ENCODE data around the gene KAT6B. TPM values are rescaled to one million over a fixed set of nuclear protein-coding genes. Genes with fewer than 3 reads are reported as not detected.

Gene KAT6B
- total and polyA plus RNA-seq, 8 donors, result 27.6 to 48.1 (median 42.3) TPM

DNA sequence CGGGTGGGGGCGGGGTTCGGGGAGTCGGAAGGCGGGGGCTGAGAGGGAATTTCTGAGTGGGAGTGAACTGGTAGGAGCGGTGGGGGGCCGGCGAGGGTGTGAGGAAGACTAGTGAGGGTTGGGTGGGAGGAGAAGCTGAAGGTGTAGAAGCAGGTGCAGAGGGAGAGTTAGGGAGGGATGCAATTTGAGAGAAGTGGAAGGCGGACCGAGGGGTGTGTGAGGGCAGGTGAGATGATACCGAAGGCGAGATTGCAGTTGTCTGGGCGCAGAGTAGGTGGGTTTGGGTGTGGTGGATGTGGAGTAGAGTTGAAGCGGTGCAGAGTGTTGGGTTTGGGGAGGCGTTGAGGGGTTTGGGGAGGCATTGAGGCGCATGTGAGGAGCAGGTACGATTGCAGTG lies 643 bp downstream of the KAT6B start:
- Histone ChIP-seq H3K4me1 (peaks cover 2 to 41% of the 10 kb centered on the region in 2 donors), H3K4me3 (peak overlapping the region; percentile 58 to 89), H3K27ac (peak overlapping the region in 1 of 2 donors; percentile 99), H3K27me3 (no peaks in the 10 kb centered on the region), H3K36me3 (no peaks in the 10 kb centered on the region), H3K9me3 (no peaks in the 10 kb centered on the region)
- ATAC-seq (no peak), DNase-seq (no peak)
- intact Hi-C loops (cut with DNase I), result no loop called here
- TF ChIP-seq, protein P1, sequence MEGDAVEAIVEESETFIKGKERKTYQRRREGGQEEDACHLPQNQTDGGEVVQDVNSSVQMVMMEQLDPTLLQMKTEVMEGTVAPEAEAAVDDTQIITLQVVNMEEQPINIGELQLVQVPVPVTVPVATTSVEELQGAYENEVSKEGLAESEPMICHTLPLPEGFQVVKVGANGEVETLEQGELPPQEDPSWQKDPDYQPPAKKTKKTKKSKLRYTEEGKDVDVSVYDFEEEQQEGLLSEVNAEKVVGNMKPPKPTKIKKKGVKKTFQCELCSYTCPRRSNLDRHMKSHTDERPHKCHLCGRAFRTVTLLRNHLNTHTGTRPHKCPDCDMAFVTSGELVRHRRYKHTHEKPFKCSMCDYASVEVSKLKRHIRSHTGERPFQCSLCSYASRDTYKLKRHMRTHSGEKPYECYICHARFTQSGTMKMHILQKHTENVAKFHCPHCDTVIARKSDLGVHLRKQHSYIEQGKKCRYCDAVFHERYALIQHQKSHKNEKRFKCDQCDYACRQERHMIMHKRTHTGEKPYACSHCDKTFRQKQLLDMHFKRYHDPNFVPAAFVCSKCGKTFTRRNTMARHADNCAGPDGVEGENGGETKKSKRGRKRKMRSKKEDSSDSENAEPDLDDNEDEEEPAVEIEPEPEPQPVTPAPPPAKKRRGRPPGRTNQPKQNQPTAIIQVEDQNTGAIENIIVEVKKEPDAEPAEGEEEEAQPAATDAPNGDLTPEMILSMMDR (IDR thresholded peaks at IDR 0.05), result no peak

DNA sequence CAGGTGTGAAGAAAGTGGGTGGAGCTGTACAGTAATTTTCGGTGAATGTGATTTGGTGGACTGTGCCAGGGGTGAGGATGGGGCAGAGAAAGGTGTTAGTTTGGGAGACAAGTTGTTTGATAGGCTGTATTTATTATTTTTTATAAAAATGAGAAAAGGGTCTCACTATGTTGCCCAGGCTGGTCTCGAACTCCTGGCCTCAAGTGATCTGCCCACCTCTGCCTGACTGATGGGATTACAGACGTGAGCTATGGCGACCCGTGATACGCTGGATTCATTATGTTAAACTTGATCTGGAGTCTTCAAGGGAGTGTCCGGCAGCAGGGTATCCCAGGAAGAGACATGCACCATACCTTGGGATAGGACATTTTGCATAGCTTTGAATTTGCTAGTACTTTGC lies 1.3 kb downstream of the KAT6B start:
- TF ChIP-seq, protein P1 (IDR thresholded peaks at IDR 0.05), result no peak
- Histone ChIP-seq H3K36me3 (no peaks in the 10 kb centered on the region), H3K4me3 (peak overlapping the region; percentile 58 to 89), H3K4me1 (peaks cover 0 to 35% of the 10 kb centered on the region in 2 donors), H3K27ac (no peak overlapping the region), H3K27me3 (no peaks in the 10 kb centered on the region), H3K9me3 (no peaks in the 10 kb centered on the region)
- DNase-seq (no peak), ATAC-seq (no peak)
- intact Hi-C loops (cut with DNase I), result no loop called here

DNA sequence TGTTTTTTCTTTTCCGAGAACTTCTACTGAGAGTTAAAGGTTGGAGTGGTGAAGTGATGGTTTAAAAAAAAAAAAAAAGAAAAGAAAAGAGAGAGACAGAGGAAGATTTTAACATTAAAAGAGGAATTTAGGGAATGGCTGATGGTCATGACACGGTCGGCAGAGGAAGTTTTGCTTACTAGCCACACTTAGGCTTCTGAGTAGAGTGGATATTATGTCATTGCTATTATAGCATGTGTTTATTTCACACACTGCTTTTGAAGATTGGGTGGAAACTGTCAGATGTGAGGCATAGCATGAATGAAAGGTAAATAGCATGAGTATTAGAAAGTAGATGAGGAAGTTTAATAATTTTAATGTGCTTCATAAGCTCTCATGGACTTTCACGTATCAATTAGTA lies 2.5 kb downstream of the KAT6B start:
- H3K27ac ChIP-seq, result no peak overlapping the region
- H3K36me3 ChIP-seq, result no peaks in the 10 kb centered on the region
- no peak for DNase-seq
- no peak for ATAC-seq
- H3K4me3 ChIP-seq, result no peak overlapping the region
- H3K9me3 ChIP-seq, result no peaks in the 10 kb centered on the region
- intact Hi-C loops (cut with DNase I), result no loop called here
- H3K4me1 ChIP-seq, result peaks cover 0 to 29% of the 10 kb centered on the region in 2 donors
- H3K27me3 ChIP-seq, result no peaks in the 10 kb centered on the region
- TF ChIP-seq, protein P1 (IDR thresholded peaks at IDR 0.05), result no peak

DNA sequence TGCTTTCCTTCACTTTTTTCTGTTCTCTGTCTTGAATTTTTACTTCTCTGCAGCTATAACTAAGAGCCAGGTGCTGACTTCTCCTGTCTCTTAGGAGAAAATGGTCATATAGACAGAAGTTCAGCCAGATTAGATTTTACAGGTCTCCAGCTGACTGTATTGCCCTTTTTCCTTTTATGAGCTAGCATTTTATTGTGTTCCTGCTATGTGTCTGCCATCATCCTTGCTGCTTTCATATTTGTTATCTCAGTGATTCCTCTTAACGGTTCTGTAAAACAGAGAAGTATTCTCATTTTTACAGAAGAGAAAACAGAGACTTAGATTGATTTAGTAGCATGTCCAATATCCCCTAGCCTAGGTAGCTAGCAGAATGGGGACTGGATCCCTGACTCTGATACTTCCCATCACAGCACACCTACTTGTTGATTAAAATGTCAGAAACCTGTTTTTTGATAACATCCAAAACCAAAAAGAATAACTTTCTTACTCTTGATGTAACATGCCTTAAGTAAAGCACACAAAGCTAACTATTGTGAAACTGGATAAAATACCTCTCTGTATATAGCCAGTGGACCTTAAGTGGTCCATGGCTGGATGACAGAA lies 5.2 kb downstream of the KAT6B start:
- Histone ChIP-seq H3K36me3 (no peaks in the 10 kb centered on the region), H3K27me3 (no peaks in the 10 kb centered on the region), H3K4me3 (no peak overlapping the region), H3K27ac (no peak overlapping the region), H3K9me3 (no peaks in the 10 kb centered on the region), H3K4me1 (peaks cover 4 to 29% of the 10 kb centered on the region in 2 donors)
- intact Hi-C loops (cut with DNase I), result no loop called here
- no peak for DNase-seq
- TF ChIP-seq, protein P1 (IDR thresholded peaks at IDR 0.05), result no peak
- ATAC-seq, result no peak

DNA sequence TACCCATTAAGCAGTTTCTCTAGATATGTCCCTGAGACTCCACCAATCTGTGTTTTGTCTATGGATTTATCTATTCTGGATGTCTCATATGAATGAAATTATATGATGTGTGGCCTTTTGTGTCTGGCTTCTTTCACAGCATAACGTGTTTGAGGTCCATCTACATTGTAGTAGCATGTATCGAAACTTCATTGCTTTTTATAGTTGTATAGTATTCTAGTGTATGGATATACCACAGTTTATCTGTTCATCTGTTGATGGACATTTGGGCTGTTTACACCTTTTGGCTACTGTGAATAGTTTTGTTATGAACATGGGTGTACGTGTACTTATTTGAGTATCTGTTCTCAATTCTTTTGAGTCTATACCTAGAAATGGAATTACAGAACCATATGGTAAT lies 9.6 kb downstream of the KAT6B start:
- peaks cover 5 to 24% of the 10 kb centered on the region in 2 donors for H3K4me1 ChIP-seq
- intact Hi-C loops (cut with DNase I), result no loop called here

More for the DNA sequence above, 9.6 kb downstream of the KAT6B start:
- no peaks in the 10 kb centered on the region for H3K36me3 ChIP-seq
- H3K4me3 ChIP-seq, result no peak overlapping the region
- TF ChIP-seq, protein P1 (IDR thresholded peaks at IDR 0.05), result no peak
- no peaks in the 10 kb centered on the region for H3K27me3 ChIP-seq
- H3K9me3 ChIP-seq, result no peaks in the 10 kb centered on the region
- ATAC-seq (no peak), DNase-seq (no peak)
- H3K27ac ChIP-seq, result no peak overlapping the region

Measured in left lung (tissue), 10 donors.